Neural cell (in vitro differentiated cells): Measurements from ENCODE around the gene TACC3.

Experiments used
- CTCF ChIP-seq: fragments of 450-650 bp; IDR thresholded peaks from 2 replicates; pipeline ENCODE4 v1.5.1; 2014; ENCODE audit warnings: antibody characterized with exemption, mild to moderate bottlenecking, moderate library complexity; ENCODE audit not compliant: poor library complexity, severe bottlenecking
- EP300 ChIP-seq: fragments of 450-650 bp; conservative IDR thresholded peaks from 2 replicates; pipeline ENCODE4 v1.6.1; 2014; ENCODE audit warnings: antibody characterized with exemption, mild to moderate bottlenecking, moderate library complexity; ENCODE audit not compliant: poor library complexity, severe bottlenecking
- EZH2 ChIP-seq: fragments of 200-600, 300-800 bp; shearing (Covaris generic), sonication (generic); IDR thresholded peaks from 2 replicates; pipeline ENCODE4 v1.6.1; 2014; ENCODE audit warnings: antibody characterized with exemption, low read length, borderline replicate concordance, mild to moderate bottlenecking; ENCODE audit not compliant: insufficient read depth, poor library complexity, severe bottlenecking
- POLR2AphosphoS5 ChIP-seq: IDR thresholded peaks from 2 replicates; pipeline ENCODE4 v1.6.1; 2012
- RAD21 ChIP-seq: fragments of 450-650 bp; conservative IDR thresholded peaks from 2 replicates; pipeline ENCODE4 v1.6.1; 2014; ENCODE audit warnings: antibody characterized with exemption, mild to moderate bottlenecking, moderate library complexity
- TF ChIP-seq, protein P1 (sequence below): IDR thresholded peaks from 2 replicates; pipeline ENCODE4 v1.6.1; 2012; ENCODE audit warnings: borderline replicate concordance

DNA sequence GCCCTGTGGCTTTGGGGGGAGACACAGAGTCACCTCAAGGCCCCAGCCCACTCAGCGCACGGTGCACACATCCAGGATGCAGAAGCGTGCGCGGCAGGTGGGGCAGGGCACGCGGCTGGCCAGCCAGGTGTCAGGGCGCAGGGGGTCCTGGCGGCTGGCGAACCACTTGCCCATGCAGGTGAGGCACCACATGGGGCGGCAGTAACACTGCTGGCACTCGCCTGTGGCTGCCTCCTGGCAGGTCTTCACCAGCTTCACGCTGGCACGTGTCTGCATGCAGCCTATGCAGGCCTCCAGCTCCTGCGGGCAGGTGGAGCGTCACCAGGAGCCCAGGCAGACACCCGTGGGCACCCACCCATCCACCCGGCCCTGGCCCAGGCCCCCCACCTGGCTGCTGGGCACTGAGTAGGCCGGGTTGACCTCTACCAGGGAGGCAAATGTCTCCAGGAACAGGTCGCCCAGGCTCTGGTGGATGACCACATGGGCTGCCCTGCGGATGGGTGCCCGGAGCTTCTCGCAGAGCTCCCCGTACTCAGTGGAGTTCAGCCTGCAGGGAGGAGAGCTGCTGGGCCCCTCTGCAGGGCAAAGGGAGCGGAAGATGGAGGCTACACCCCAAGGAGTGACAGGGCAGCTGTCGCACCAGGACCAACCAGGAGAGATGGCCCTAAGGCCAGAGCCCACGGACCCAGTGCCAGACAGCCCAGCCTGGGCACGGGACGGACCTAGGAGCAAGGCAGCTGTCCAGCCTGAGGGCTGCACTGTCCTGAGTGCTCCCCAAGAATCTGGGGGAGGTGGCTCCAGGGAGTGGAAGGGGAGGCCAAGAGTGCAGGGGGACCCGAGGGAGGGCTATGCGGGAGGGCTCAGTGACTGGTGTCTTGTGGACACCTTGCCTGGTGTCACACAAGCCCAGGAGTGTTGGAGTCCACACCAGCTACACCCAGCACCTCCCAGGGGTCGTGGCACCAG is 3.9 kb upstream of the TACC3 start:
- TF ChIP-seq CTCF (no peak), POLR2AphosphoS5 (no peak), RAD21 (no peak), EP300 (no peak), EZH2 (no peak)
- TF ChIP-seq, protein P1, sequence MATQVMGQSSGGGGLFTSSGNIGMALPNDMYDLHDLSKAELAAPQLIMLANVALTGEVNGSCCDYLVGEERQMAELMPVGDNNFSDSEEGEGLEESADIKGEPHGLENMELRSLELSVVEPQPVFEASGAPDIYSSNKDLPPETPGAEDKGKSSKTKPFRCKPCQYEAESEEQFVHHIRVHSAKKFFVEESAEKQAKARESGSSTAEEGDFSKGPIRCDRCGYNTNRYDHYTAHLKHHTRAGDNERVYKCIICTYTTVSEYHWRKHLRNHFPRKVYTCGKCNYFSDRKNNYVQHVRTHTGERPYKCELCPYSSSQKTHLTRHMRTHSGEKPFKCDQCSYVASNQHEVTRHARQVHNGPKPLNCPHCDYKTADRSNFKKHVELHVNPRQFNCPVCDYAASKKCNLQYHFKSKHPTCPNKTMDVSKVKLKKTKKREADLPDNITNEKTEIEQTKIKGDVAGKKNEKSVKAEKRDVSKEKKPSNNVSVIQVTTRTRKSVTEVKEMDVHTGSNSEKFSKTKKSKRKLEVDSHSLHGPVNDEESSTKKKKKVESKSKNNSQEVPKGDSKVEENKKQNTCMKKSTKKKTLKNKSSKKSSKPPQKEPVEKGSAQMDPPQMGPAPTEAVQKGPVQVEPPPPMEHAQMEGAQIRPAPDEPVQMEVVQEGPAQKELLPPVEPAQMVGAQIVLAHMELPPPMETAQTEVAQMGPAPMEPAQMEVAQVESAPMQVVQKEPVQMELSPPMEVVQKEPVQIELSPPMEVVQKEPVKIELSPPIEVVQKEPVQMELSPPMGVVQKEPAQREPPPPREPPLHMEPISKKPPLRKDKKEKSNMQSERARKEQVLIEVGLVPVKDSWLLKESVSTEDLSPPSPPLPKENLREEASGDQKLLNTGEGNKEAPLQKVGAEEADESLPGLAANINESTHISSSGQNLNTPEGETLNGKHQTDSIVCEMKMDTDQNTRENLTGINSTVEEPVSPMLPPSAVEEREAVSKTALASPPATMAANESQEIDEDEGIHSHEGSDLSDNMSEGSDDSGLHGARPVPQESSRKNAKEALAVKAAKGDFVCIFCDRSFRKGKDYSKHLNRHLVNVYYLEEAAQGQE: no peak
